Measurements from ENCODE around the gene LSMEM2. TPM values are rescaled to one million over a fixed set of nuclear protein-coding genes. Genes with fewer than 3 reads are reported as not detected.
A peak's percentile ranks its signal among the peaks of the same experiment; 100 is the strongest.
"Not testable (repeated sequence)": the region's sequence is repeated elsewhere in the genome, so short reads cannot be mapped to it uniquely, and the experiment has no call there.

LSMEM2 gene
- total RNA-seq, 1 experiment from 2014 or later = not detected

GRCh38 chr3:50295553-50296431 is 16.9 kb downstream of the LSMEM2 start:
- no peak for DNase-seq (ENCODE audit: extremely low read depth, low read depth)

- DNase-seq (ENCODE audit: extremely low read depth, low read depth) = no peak
Measured at GRCh38 chr3:50296721-50297383, 18.0 kb downstream of the LSMEM2 start.

GRCh38 chr3:50297384-50297775 is 18.5 kb downstream of the LSMEM2 start:
- no peak for DNase-seq (ENCODE audit: extremely low read depth, low read depth)

GRCh38 chr3:50297896-50298725 is 19.2 kb downstream of the LSMEM2 start:
- DNase-seq (ENCODE audit: extremely low read depth, low read depth) = no peak

GRCh38 chr3:50298836-50299637 is 20.1 kb downstream of the LSMEM2 start, which contains the start of the genes HYAL3 and NAA80:
TSS of gene HYAL3 (minus strand) at chr3:50299405. CDS start at chr3:50295602, 3,803 bp downstream.
TSS of gene NAA80 (minus strand) at chr3:50299405. CDS start at chr3:50297463, 1,942 bp downstream.
- DNase-seq (ENCODE audit: extremely low read depth, low read depth) = peak; percentile 98

DNA sequence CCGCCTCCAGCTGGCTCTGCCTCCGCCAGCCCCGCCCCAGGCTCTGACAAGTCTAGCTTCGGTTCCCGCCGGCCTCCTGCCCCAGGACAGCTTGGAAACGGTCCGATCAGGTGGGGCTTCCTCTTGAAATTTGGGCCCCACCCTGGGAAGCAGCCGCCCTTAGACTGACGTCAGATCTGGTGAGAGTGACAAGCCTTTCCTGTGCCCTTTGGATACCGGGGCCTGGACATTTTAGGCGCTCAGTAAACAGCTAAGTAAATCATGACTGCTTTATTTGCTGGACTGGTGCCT is 20.7 kb downstream of the LSMEM2 start:
- no peak for DNase-seq (ENCODE audit: extremely low read depth, low read depth)

- DNase-seq (ENCODE audit: extremely low read depth, low read depth) = peak; percentile 52
Measured at GRCh38 chr3:50299929-50300680, 21.2 kb downstream of the LSMEM2 start.

- DNase-seq (ENCODE audit: extremely low read depth, low read depth) = no peak
Measured at GRCh38 chr3:50300681-50301254, 21.9 kb downstream of the LSMEM2 start.

DNA sequence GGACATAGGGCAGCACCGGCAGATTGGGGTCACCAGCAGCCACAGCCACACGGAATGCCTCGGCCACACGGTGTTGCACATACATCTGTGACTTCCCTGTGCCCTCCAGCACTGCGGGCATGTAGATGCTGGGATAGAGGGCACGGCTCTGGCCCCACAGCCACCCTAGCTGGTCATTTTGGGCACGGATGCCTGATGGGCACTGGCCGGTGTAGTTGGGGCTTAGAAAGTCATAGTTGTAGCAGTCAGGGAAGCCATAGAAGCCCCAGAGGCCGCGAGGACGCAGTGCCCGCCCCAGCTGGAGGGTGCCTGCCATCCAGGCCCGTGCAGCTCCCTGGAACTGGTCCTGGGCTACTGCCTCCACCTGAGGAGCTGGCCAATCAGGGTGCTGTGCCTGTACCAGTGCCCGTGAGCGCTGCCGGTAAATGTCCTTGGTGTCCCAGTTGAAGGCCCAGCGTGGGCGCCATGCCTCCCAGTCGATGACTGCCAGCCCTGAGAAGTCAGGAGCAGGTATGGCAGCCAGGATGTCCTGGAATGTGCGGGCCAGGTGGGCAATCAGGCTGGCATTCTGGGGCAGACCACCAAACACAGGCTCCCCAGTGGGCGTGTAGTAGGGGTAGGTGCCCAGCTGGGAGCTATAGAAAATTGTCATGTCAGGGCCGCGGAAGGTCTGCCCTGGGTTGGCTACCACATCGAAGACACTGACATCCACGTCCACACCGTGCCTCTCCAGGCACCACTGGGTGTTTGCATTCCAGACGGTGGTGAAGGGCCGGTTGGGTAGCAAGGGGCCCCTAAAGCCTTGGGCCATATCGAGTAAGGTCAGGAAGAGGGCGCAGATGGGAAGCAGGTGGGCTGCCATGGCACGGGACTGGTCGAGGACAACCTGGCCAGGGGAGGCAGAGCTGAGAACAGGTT is 23.5 kb downstream of the LSMEM2 start:
- DNase-seq (ENCODE audit: extremely low read depth, low read depth) = no peak

DNA sequence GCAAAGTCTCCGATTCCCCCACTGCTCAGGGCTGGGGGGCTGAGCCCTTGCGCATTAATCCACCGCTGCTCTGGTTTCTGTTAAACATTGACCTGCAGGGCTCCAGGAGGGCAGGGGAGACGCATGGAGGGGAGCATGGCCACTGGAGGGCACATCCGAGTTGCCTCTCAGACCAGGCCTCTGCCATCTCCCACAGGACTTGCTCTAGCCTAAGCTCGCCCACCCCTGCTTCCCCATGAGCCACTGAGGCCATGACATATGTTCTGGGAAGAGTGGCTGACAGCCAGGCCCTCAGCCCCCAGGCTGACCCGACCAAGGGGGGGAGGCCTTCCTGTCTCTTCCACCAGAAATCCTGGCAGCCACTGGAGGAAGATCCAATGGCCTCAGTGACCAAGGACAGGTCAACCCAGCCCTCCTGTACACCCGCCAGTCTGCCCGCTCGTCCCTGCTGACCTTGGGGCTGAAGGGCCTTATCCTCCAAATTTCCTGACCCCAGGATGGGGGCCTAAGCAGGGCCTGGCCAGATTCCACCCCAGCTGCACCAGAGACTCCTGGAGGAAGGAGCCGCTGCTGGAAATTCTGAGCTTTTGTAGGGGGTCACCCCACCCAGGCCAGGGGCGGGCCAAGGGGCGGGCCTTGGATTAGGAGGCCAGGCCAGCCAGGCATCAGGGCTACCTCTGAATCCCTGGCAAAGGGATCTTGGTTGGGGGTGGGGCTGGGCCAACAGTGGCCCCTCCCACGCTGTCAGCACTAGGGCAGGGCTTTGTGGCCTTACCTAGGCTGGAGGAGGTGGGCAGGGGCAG is 24.3 kb downstream of the LSMEM2 start, which contains the start of gene HYAL1:
Gene HYAL1, minus strand, starts transcription at position 562 of the 803 bp plus-strand sequence. CDS start 618 bp downstream, outside the sequence.
- DNase-seq (ENCODE audit: extremely low read depth, low read depth) = no peak

GRCh38 chr3:50304601-50305000 is 25.7 kb downstream of the LSMEM2 start:
- DNase-seq (ENCODE audit: extremely low read depth, low read depth) = no peak

GRCh38 chr3:50312041-50312440 is 33.2 kb downstream of the LSMEM2 start:
- DNase-seq (ENCODE audit: extremely low read depth, low read depth) = not testable (repeated sequence)

- no peak for DNase-seq (ENCODE audit: extremely low read depth, low read depth)
Measured at GRCh38 chr3:50314342-50314741, 35.5 kb downstream of the LSMEM2 start.

- DNase-seq (ENCODE audit: extremely low read depth, low read depth) = no peak
Measured at GRCh38 chr3:50314816-50315215, 35.9 kb downstream of the LSMEM2 start.

DNA sequence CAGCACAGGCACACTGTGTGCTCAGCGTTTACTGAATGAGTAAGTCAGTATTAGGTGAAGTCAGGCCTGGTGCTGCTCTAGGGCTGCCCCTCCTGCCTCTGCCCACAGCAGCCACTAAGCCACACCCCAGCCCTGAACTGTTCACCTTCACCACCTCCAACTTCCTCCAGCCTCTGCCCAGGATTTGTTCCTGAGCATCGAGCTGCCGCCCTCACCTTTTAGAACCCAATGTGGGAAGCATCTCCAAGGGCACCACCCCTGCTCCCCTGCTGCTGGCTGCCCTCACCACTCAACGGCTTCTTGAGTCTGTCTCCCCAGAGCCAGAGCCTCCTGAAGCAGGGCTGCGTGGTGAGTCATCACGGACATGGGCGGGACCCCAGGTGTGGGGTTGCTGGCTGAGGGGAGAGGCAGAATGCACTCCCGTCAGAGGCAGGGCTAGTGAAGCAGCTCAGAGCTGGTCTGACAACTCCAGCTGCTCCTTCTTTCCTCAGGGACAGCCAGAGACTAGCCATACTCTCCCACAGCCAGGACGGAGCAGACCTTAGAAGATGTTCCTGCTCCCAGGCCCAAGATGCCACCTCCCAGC is 37.9 kb downstream of the LSMEM2 start:
- no peak for DNase-seq (ENCODE audit: extremely low read depth, low read depth)

- DNase-seq (ENCODE audit: extremely low read depth, low read depth) = no peak
Measured at GRCh38 chr3:50317300-50317699, 38.4 kb downstream of the LSMEM2 start.

- no peak for DNase-seq (ENCODE audit: extremely low read depth, low read depth)
Measured at GRCh38 chr3:50318163-50318562, 39.3 kb downstream of the LSMEM2 start.

Measured in NCI-H460 (cell line).